GM20431 (cell line): ENCODE results near the gene CNTRL.
"Not testable (repeated sequence)": the region's sequence is repeated elsewhere in the genome, so short reads cannot be mapped to it uniquely, and the experiment has no call there.

Experiments used
- in situ Hi-C: fragments of 300-500 bp; cut with MseI, MboI; formaldehyde crosslinking; loops from one replicate; pipeline ENCODE4 v1.15.0; 2020; ENCODE audit warnings: low sequenced_read_pairs; ENCODE audit not compliant: unreplicated experiment

CNTRL gene

GRCh38 chr9:121066850-121067249 lies 7.9 kb upstream of the CNTRL start:
- in situ Hi-C loops, result loop anchor here (25.0 kb wide), 1 partner anchor 305 kb away; no protein-coding TSS in a partner anchor

- in situ Hi-C loops, result loop anchor here (25.0 kb wide), 1 partner anchor 305 kb away; no protein-coding TSS in a partner anchor
Observed at GRCh38 chr9:121067640-121068039, 7.1 kb upstream of the CNTRL start.

GRCh38 chr9:121069396-121069795 lies 5.4 kb upstream of the CNTRL start:
- in situ Hi-C loops, result loop anchor here (25.0 kb wide), 1 partner anchor 307 kb away; no protein-coding TSS in a partner anchor

- in situ Hi-C loops, result loop anchor here (25.0 kb wide), 1 partner anchor 309 kb away; no protein-coding TSS in a partner anchor
Observed at GRCh38 chr9:121071370-121071755, 3.4 kb upstream of the CNTRL start.

GRCh38 chr9:121071756-121072421 lies 2.9 kb upstream of the CNTRL start:
- in situ Hi-C loops, result loop anchor here (25.0 kb wide), 1 partner anchor 310 kb away; no protein-coding TSS in a partner anchor

GRCh38 chr9:121073038-121073437 lies 1.7 kb upstream of the CNTRL start:
- in situ Hi-C loops, result loop anchor here (25.0 kb wide), 1 partner anchor 311 kb away; no protein-coding TSS in a partner anchor

GRCh38 chr9:121075251-121076036 lies 689 bp downstream of the CNTRL start:
- in situ Hi-C loops, result no loop called here

- in situ Hi-C loops, result no loop called here
Observed at GRCh38 chr9:121082075-121082474, 7.3 kb downstream of the CNTRL start.

- in situ Hi-C loops, result no loop called here
Observed at GRCh38 chr9:121085661-121086060, 10.9 kb downstream of the CNTRL start.

GRCh38 chr9:121088576-121088975 lies 13.8 kb downstream of the CNTRL start:
- in situ Hi-C loops, result no loop called here

GRCh38 chr9:121090743-121091142 lies 16.0 kb downstream of the CNTRL start:
- in situ Hi-C loops, result not testable (repeated sequence)

- in situ Hi-C loops, result no loop called here
Observed at GRCh38 chr9:121095057-121095456, 20.3 kb downstream of the CNTRL start.

- in situ Hi-C loops, result no loop called here
Observed at GRCh38 chr9:121098567-121099198, 23.9 kb downstream of the CNTRL start.

- in situ Hi-C loops, result not testable (repeated sequence)
Observed at GRCh38 chr9:121104054-121104453, 29.3 kb downstream of the CNTRL start.

- in situ Hi-C loops, result no loop called here
Observed at GRCh38 chr9:121105531-121105930, 30.8 kb downstream of the CNTRL start.

GRCh38 chr9:121107029-121107428 lies 32.3 kb downstream of the CNTRL start:
- in situ Hi-C loops, result no loop called here

GRCh38 chr9:121107881-121108280 lies 33.1 kb downstream of the CNTRL start:
- in situ Hi-C loops, result no loop called here

- in situ Hi-C loops, result no loop called here
Observed at GRCh38 chr9:121115466-121115865, 40.7 kb downstream of the CNTRL start.

GRCh38 chr9:121118266-121118665 lies 43.5 kb downstream of the CNTRL start:
- in situ Hi-C loops, result no loop called here

- in situ Hi-C loops, result no loop called here
Observed at GRCh38 chr9:121120386-121120785, 45.6 kb downstream of the CNTRL start.
